ENCODE measurements around the gene GCGR.

GCGR gene

DNA sequence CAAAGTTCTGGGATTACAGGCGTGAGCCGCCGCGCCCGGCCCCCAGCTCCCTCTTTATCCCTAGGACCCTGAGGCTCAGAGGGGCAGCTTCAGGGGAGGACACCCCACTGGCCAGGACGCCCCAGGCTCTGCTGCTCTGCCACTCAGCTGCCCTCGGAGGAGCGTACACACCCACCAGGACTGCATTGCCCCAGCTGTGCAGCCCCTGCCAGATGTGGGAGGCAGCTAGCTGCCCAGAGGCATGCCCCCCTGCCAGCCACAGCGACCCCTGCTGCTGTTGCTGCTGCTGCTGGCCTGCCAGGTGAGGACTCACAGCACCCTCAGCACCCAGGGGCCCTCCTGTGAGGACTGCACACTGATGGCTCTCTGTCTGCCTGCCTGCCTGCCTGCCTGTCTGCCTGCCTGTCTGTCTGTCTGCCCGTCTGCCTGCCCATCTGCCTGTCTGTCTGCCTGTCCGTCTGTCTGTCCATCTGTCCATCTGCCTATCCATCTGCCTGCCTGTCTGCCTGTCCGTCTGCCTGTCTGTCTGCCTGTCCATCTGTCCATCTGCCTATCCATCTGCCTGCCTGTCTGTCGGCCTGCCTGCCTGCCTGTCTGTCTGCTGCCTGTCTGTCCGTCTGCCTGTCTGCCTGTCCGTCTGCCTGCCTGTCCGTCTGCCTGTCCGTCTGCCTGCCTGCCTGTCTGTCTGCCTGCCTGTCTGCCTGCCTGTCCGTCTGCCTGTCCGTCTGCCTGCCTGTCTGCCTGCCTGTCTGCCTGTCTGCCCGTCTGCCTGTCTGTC is 5.0 kb downstream of the GCGR start:
- TF ChIP-seq TAF1 (IDR thresholded peaks at IDR 0.05; ENCODE audit: borderline replicate concordance, insufficient read depth, low read length): no peak
- TF ChIP-seq SIN3A (IDR thresholded peaks at IDR 0.05; ENCODE audit: borderline replicate concordance, insufficient read depth, low read length): no peak
- no peak for TF ChIP-seq POLR2AphosphoS5 (IDR thresholded peaks at IDR 0.05; ENCODE audit: low read depth, low read length)
- no peak for TF ChIP-seq REST (IDR thresholded peaks at IDR 0.05; ENCODE audit: insufficient read depth in 1 of 2, low read depth in 2 of 2, low read length in 2 of 2)
- TF ChIP-seq FOXP2 (optimal IDR thresholded peaks at IDR 0.05; ENCODE audit: borderline replicate concordance, extremely low read depth, extremely low read length, insufficient read depth): no peak

- TF ChIP-seq FOXP2 (optimal IDR thresholded peaks at IDR 0.05; ENCODE audit: borderline replicate concordance, extremely low read depth, extremely low read length, insufficient read depth): no peak
- no peak for TF ChIP-seq SIN3A (IDR thresholded peaks at IDR 0.05; ENCODE audit: borderline replicate concordance, insufficient read depth, low read length)
Measured at GRCh38 chr17:81809556-81809998, 5.6 kb downstream of the GCGR start.

GRCh38 chr17:81810476-81810875 is 6.5 kb downstream of the GCGR start:
- no peak for TF ChIP-seq FOXP2 (optimal IDR thresholded peaks at IDR 0.05; ENCODE audit: borderline replicate concordance, extremely low read depth, extremely low read length, insufficient read depth)

DNA sequence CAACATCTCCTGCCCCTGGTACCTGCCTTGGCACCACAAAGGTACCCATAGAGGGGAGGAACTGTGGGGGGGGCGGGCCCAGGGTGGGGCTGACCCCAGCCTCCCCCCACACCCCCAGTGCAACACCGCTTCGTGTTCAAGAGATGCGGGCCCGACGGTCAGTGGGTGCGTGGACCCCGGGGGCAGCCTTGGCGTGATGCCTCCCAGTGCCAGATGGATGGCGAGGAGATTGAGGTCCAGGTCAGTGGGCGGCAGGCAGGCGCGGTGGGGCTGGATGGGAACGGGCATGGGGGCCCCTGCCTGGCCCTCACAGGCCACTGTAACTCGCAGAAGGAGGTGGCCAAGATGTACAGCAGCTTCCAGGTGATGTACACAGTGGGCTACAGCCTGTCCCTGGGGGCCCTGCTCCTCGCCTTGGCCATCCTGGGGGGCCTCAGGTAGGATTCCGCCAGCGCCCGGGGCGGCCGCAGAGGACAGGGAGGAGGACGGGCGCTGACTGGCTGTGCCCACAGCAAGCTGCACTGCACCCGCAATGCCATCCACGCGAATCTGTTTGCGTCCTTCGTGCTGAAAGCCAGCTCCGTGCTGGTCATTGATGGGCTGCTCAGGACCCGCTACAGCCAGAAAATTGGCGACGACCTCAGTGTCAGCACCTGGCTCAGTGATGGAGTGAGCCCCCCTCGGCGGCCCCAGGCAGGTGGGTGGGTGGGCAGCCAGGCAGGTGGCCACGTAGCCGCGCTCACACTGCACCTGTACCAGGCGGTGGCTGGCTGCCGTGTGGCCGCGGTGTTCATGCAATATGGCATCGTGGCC is 7.1 kb downstream of the GCGR start:
- TF ChIP-seq FOXP2 (optimal IDR thresholded peaks at IDR 0.05; ENCODE audit: borderline replicate concordance, extremely low read depth, extremely low read length, insufficient read depth) (no peak), POLR2AphosphoS5 (IDR thresholded peaks at IDR 0.05; ENCODE audit: low read depth, low read length) (no peak), TAF1 (IDR thresholded peaks at IDR 0.05; ENCODE audit: borderline replicate concordance, insufficient read depth, low read length) (no peak), SIN3A (IDR thresholded peaks at IDR 0.05; ENCODE audit: borderline replicate concordance, insufficient read depth, low read length) (no peak), REST (IDR thresholded peaks at IDR 0.05; ENCODE audit: insufficient read depth in 1 of 2, low read depth in 2 of 2, low read length in 2 of 2) (no peak)

DNA sequence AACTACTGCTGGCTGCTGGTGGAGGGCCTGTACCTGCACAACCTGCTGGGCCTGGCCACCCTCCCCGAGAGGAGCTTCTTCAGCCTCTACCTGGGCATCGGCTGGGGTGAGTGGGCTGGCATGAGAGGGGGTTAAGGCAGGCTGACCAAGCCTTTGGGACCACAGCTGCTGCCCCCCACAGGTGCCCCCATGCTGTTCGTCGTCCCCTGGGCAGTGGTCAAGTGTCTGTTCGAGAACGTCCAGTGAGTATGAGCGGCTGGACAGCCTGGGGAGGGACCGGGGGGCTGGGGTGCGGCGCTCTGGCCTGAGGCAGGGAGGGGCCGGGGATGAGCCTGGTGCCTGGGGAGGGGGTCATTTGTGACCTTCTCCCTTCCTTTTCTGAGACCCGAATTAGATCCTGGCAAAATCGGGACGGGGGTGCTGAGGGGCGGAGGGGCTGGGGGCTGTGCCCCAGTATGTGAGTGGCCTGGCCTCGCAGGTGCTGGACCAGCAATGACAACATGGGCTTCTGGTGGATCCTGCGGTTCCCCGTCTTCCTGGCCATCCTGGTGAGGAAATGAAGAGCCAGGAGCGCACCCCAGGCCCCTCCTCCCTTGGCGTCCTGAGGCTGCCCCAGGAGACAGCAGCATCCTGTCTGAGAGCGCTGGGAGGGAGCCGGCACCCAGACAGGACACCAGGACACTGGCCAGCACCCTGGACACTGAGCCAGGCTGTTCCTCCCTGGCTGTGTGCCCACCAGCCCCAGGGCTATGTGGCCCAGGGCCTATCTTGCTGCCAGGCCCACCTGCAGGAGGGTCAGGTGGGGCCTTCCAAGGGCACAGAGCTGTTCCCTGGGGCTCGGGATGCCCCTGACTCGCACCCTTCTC is 8.0 kb downstream of the GCGR start:
- TF ChIP-seq POLR2AphosphoS5 (IDR thresholded peaks at IDR 0.05; ENCODE audit: low read depth, low read length): no peak
- TF ChIP-seq SIN3A (IDR thresholded peaks at IDR 0.05; ENCODE audit: borderline replicate concordance, insufficient read depth, low read length): no peak
- TF ChIP-seq FOXP2 (optimal IDR thresholded peaks at IDR 0.05; ENCODE audit: borderline replicate concordance, extremely low read depth, extremely low read length, insufficient read depth): no peak

GRCh38 chr17:81812571-81813370 is 8.8 kb downstream of the GCGR start:
- TF ChIP-seq SIN3A (IDR thresholded peaks at IDR 0.05; ENCODE audit: borderline replicate concordance, insufficient read depth, low read length) (no peak), POLR2AphosphoS5 (IDR thresholded peaks at IDR 0.05; ENCODE audit: low read depth, low read length) (no peak), TAF1 (IDR thresholded peaks at IDR 0.05; ENCODE audit: borderline replicate concordance, insufficient read depth, low read length) (no peak), FOXP2 (optimal IDR thresholded peaks at IDR 0.05; ENCODE audit: borderline replicate concordance, extremely low read depth, extremely low read length, insufficient read depth) (no peak), REST (IDR thresholded peaks at IDR 0.05; ENCODE audit: insufficient read depth in 1 of 2, low read depth in 2 of 2, low read length in 2 of 2) (no peak)

Data from PFSK-1 (cell line).